Upper lobe of left lung (tissue), 6 donors: ENCODE results near the gene CELSR2. TPM values are rescaled to one million over a fixed set of nuclear protein-coding genes. Genes with fewer than 3 reads are reported as not detected.
A peak's percentile ranks its signal among the peaks of the same experiment; 100 is the strongest.

Source experiments
- ATAC-seq, 2 donors: fragments of 200-7000 bp; cut with Tn5 transposase; one replicate each; pipeline ENCODE4 v1.9.1; 2022; ENCODE audit warnings: mild to moderate bottlenecking in 2 of 2, moderate library complexity in 2 of 2; ENCODE audit not compliant: low FRiP score in 2 of 2
- DNase-seq, 2 donors: peaks; one replicate each; pipeline ENCODE4 v3.0.0-alpha.2; 2019 to 2020
- H3K27ac ChIP-seq, 4 donors: fragments of 200-600 bp; sonication (generic); one replicate each; pipeline ENCODE4 v1.5.1; 2016 to 2019
- H3K27me3 ChIP-seq, 4 donors: fragments of 200-600 bp; sonication (generic); one replicate each; pipeline ENCODE4 v1.5.1; 2017 to 2019
- H3K36me3 ChIP-seq, 4 donors: fragments of 200-600 bp; sonication (generic); one replicate each; pipeline ENCODE4 v1.5.1; 2016 to 2019
- H3K4me1 ChIP-seq, 4 donors: fragments of 200-600 bp; sonication (generic); one replicate each; pipeline ENCODE4 v1.5.1; 2018 to 2019
- H3K4me3 ChIP-seq, 4 donors: fragments of 200-600 bp; sonication (generic); one replicate each; pipeline ENCODE4 v1.5.1; 2017 to 2019; ENCODE audit warnings: mild to moderate bottlenecking in 2 of 4, moderate library complexity in 1 of 4
- H3K9me3 ChIP-seq, 4 donors: fragments of 200-600 bp; sonication (generic); one replicate each; pipeline ENCODE4 v1.5.1; 2018 to 2019
- CTCF ChIP-seq, 6 experiments: fragments of 450-650 bp in 4 of 6; fragments of 200-600 bp in 2 of 6; sonication (generic) in 2 of 6; IDR thresholded peaks; one replicate each; pipeline ENCODE4 v1.5.1; 2016 to 2019; ENCODE audit warnings: antibody characterized with exemption in 6 of 6
- EP300 ChIP-seq, 4 donors: sonication (generic); formaldehyde crosslinking; IDR thresholded peaks; one replicate each; pipeline ENCODE4 v1.5.1; 2017; ENCODE audit warnings: antibody characterized with exemption in 4 of 4, control low read depth in 2 of 4
- POLR2A ChIP-seq, 4 donors: fragments of 450-650 bp; IDR thresholded peaks; one replicate each; pipeline ENCODE4 v1.5.1; 2016 to 2017; ENCODE audit warnings: antibody characterized with exemption in 4 of 4, mild to moderate bottlenecking in 2 of 4
- POLR2AphosphoS5 ChIP-seq, 2 donors: sonication (generic); formaldehyde crosslinking; IDR thresholded peaks; one replicate each; pipeline ENCODE4 v1.5.1; 2017; ENCODE audit warnings: antibody characterized with exemption in 2 of 2
- WGBS, 2 donors: methylation state at CpG; one replicate each; pipeline ENCODE4 v1.1.5; 2017 to 2018; 5-methylcytosine and 5-hydroxymethylcytosine counted together
- total RNA-seq, 6 donors: library from RNA; depleted of rRNA in 4 of 6; stranded (reverse); fragments of >200 nt in 4 of 6; gene quantifications; one replicate each; pipeline versions ENCODE4 v1.1.0 to v1.2.1, GENCODE V29; 2016 to 2021
- donor health status: DM: no; HTN: no; CAD: no; lungs with moderate emphysema.
- donor health status: DM: no; HTN: yes; CAD: no; lungs with severe emphysema.

Gene CELSR2
- total RNA-seq, 6 donors from 2014 or later: 5.9 to 27.2 (median 8.8) TPM

DNA sequence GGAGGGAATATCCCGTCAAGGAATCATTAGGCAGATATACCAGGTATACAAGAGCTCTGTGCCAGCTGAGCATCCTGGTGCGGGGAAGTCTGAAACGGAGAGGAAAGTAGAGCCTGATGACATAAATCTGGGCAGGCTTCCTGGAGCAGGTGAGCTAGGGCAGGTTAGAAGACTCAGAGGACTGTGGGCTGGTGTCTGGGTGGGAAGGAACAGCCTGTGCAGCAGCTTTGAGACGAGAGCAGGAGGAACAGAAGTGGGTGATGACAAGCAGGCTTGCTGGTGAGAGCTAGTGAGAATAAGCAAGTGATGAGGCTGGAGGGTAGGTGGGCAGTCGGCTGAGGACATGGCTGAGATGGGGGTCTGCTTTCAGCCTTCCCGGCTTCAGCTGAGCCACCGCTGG, 6.7 kb downstream of the CELSR2 start:
- no peak for ATAC-seq
- TF ChIP-seq POLR2AphosphoS5 (IDR thresholded peaks at IDR 0.05): no peak
- no peak for TF ChIP-seq POLR2A (IDR thresholded peaks at IDR 0.05)
- no peak for TF ChIP-seq CTCF (IDR thresholded peaks at IDR 0.05)
- TF ChIP-seq EP300 (IDR thresholded peaks at IDR 0.05): no peak
- Histone ChIP-seq H3K4me1 (peaks cover 9 to 20% (median 16%) of the 10 kb centered on the region in 4 donors), H3K36me3 (no peaks in the 10 kb centered on the region), H3K9me3 (no peaks in the 10 kb centered on the region), H3K27me3 (no peaks in the 10 kb centered on the region), H3K27ac (no peak overlapping the region), H3K4me3 (no peak overlapping the region)
- no peak for DNase-seq
- 86 to 95% methylated on average over 7 of the region's 7 CpGs for WGBS, 2 donors

DNA sequence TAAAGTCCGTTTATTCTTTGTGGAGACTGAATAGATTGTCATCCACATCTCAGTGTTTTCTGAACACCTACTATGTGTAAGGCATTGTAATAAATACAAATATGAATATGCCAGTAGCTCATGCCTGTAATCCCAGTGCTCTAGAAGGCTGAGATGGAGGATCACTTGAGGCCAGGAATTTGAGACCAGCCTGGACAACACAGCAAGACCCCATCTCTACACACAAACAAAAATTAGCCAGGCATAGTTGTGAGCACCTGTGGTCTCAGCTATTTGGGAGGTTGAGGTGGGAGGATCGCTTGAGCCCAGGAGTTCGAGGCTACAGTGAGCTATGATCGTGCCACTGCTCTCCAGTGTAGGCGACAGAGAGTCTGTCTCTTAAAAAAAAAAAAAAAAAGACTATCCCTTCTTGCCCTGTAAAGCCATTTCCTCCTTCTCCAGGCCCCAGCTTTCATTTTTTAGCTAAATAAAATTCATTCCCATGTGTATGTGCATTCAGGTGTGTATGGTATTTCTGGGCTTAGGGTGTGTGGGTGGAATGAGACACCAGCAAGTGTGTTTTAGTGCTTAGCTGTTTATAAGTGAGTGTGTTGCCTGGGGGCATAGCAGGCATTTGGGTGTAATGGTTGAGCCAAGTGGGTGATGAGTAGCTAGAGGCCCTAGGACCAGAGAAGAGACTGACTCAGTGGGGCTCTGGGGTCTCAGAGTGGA, 7.8 kb downstream of the CELSR2 start:
- 85 to 92% methylated on average over 5 of the region's 5 CpGs for WGBS, 2 donors
- no peaks in the 10 kb centered on the region for H3K36me3 ChIP-seq
- H3K9me3 ChIP-seq: no peaks in the 10 kb centered on the region
- no peak for TF ChIP-seq CTCF (IDR thresholded peaks at IDR 0.05)
- no peak for TF ChIP-seq POLR2A (IDR thresholded peaks at IDR 0.05)
- TF ChIP-seq EP300 (IDR thresholded peaks at IDR 0.05): no peak
- TF ChIP-seq POLR2AphosphoS5 (IDR thresholded peaks at IDR 0.05): no peak
- H3K4me3 ChIP-seq: no peak overlapping the region
- no peaks in the 10 kb centered on the region for H3K27me3 ChIP-seq
- no peak overlapping the region for H3K27ac ChIP-seq
- no peak for DNase-seq
- H3K4me1 ChIP-seq: peaks cover 9 to 20% (median 16%) of the 10 kb centered on the region in 4 donors
- no peak for ATAC-seq

DNA sequence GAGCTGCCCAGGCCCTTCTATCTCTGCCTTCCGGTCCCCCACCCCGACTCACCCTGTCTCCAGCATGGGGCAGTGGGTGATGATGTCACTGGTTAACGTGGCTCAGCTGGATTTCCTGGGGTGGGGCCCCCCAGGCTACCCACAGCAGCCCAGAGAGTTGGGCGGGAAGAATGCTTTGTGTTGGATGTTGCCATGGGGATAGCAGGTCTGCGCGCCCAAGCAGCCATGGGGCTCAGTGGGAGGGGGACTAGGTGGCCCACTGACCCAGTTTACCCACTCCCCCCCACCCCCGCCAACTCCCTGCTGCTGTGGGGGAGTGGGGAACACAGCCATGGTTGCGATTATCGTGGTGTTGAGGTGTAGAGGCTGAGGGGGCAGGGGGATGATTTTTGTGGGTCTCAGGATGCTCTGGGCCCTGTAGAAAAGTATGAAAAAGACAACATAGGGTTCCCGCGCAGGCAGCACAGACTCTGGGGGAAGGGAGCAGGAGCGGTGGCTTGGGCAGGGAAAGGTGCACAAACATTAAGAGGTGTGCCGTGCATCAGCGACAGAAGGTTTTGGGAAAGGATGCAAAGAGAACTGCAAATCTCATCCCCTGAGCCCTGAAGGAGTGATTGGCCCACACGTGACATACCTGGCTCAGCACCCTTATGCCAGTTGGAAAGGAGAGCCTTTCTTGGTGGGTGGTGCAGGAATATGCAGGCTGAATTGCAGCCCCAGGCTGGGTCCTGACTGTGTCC, 8.5 kb downstream of the CELSR2 start:
- TF ChIP-seq CTCF (IDR thresholded peaks at IDR 0.05) (no peak), POLR2AphosphoS5 (IDR thresholded peaks at IDR 0.05) (no peak), EP300 (IDR thresholded peaks at IDR 0.05) (no peak), POLR2A (IDR thresholded peaks at IDR 0.05) (no peak)
- Histone ChIP-seq H3K4me3 (no peak overlapping the region), H3K36me3 (no peaks in the 10 kb centered on the region), H3K9me3 (no peaks in the 10 kb centered on the region), H3K27me3 (no peaks in the 10 kb centered on the region), H3K27ac (no peak overlapping the region), H3K4me1 (peaks cover 9 to 20% (median 16%) of the 10 kb centered on the region in 4 donors)
- 87 to 88% methylated on average over 12 to 14 of the region's 15 CpGs for WGBS, 2 donors
- DNase-seq (no peak), ATAC-seq (no peak)

GRCh38 chr1:109258481-109259466, 9.4 kb downstream of the CELSR2 start:
- 94% methylated on average over 42 to 50 of the region's 69 CpGs for WGBS, 2 donors

More at GRCh38 chr1:109258481-109259466, 9.4 kb downstream of the CELSR2 start:
- DNase-seq: peak in 1 of 2 donors; percentile 87
- no peaks in the 10 kb centered on the region for H3K36me3 ChIP-seq
- TF ChIP-seq POLR2AphosphoS5 (IDR thresholded peaks at IDR 0.05): no peak
- no peak for TF ChIP-seq POLR2A (IDR thresholded peaks at IDR 0.05)
- no peak for TF ChIP-seq EP300 (IDR thresholded peaks at IDR 0.05)
- TF ChIP-seq CTCF (IDR thresholded peaks at IDR 0.05): no peak
- H3K27me3 ChIP-seq: no peaks in the 10 kb centered on the region
- no peak overlapping the region for H3K27ac ChIP-seq
- H3K4me1 ChIP-seq: peaks cover 9 to 23% (median 13%) of the 10 kb centered on the region in 4 donors
- H3K9me3 ChIP-seq: no peaks in the 10 kb centered on the region
- no peak overlapping the region for H3K4me3 ChIP-seq
- no peak for ATAC-seq
